ENCODE results near the gene CSRNP3.

The CSRNP3 gene

DNA sequence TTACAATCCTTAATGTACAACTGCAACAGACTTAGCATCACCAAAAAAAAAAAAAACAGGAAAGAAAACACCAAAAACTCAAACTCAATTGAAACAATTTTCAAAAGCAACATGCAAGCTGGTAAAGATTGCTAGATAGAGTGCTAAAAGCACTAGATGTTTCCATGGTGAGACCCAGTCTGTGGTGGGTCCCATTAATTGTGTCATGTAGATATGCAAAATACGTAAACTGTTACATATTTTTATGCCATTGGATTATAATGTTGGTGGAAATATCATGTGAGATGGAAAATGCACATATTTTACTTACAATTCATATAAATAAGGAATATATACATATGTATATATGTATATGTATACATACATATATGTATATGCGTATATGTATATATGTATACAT is 30.5 kb downstream of the CSRNP3 start:
- no peak for DNase-seq (ENCODE audit: low read depth, low spot score)
- H3K4me3 ChIP-seq (ENCODE audit: low read depth, low read length): no peak overlapping the region
- TF ChIP-seq, protein P1, sequence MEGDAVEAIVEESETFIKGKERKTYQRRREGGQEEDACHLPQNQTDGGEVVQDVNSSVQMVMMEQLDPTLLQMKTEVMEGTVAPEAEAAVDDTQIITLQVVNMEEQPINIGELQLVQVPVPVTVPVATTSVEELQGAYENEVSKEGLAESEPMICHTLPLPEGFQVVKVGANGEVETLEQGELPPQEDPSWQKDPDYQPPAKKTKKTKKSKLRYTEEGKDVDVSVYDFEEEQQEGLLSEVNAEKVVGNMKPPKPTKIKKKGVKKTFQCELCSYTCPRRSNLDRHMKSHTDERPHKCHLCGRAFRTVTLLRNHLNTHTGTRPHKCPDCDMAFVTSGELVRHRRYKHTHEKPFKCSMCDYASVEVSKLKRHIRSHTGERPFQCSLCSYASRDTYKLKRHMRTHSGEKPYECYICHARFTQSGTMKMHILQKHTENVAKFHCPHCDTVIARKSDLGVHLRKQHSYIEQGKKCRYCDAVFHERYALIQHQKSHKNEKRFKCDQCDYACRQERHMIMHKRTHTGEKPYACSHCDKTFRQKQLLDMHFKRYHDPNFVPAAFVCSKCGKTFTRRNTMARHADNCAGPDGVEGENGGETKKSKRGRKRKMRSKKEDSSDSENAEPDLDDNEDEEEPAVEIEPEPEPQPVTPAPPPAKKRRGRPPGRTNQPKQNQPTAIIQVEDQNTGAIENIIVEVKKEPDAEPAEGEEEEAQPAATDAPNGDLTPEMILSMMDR (IDR thresholded peaks at IDR 0.05; ENCODE audit: low read depth, low read length): no peak
- in situ Hi-C loops (cut with HindIII; ENCODE audit: low sequenced_read_pairs): no loop called here

DNA sequence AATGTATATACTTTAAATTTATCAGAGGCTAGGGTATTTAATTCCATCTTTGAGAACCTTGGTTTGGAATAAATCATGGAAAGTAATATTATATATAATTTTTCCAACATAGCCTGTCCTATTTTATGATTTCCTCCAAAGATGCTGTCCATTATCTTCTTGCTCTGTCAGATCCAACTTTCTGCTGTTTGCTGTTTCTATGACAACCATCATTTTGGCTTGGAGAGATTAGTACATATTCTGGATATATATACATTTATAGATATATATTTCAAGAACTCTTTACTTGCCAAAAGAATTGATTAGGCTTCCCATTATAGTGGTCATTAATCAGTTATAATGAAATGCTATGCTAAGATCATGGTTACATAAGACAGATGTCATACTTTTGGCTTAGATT is 31.3 kb downstream of the CSRNP3 start:
- TF ChIP-seq, protein P1 (IDR thresholded peaks at IDR 0.05; ENCODE audit: low read depth, low read length): no peak
- DNase-seq (ENCODE audit: low read depth, low spot score): no peak
- in situ Hi-C loops (cut with HindIII; ENCODE audit: low sequenced_read_pairs): no loop called here
- no peak overlapping the region for H3K4me3 ChIP-seq (ENCODE audit: low read depth, low read length)

DNA sequence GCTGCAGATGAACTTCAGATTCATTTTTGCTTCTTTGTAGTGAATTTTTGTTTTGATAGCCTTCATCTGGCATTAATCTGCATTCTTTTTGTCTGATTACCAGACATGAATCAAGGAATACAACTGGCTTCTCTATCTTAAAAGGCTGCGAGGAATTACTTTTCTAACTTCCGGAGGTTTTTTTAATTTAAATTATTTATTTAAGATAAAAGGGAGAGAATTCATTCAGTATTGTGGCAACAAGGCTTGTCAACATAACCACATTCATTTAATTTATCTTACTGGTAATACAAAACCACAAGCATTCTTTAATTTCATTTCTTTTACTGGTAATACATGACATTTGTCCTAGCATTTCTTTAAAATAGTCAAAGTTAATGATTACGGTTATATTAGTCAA is 36.0 kb downstream of the CSRNP3 start:
- no peak for DNase-seq (ENCODE audit: low read depth, low spot score)
- in situ Hi-C loops (cut with HindIII; ENCODE audit: low sequenced_read_pairs): no loop called here
- H3K4me3 ChIP-seq (ENCODE audit: low read depth, low read length): no peak overlapping the region
- TF ChIP-seq, protein P1 (IDR thresholded peaks at IDR 0.05; ENCODE audit: low read depth, low read length): no peak

DNA sequence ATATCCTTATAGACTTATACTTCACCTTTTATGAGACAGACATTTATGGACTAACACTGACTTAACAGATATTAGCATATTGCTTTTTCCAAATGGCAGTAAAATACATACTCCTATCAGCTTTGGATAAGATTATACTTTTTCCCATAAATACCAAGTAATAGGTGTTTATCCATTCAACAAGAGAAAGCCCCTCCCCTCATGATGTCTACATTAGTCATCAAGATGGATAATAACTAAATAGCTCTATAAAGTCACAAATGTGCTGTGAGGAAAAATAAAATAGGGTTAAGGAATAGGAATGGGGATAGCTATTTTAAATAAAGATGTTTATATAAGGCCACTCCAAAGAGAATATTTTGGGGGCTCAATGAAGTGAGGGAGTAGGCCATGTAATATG is 39.4 kb downstream of the CSRNP3 start:
- in situ Hi-C loops (cut with HindIII; ENCODE audit: low sequenced_read_pairs): no loop called here
- no peak for DNase-seq (ENCODE audit: low read depth, low spot score)
- no peak overlapping the region for H3K4me3 ChIP-seq (ENCODE audit: low read depth, low read length)
- TF ChIP-seq, protein P1 (IDR thresholded peaks at IDR 0.05; ENCODE audit: low read depth, low read length): no peak

DNA sequence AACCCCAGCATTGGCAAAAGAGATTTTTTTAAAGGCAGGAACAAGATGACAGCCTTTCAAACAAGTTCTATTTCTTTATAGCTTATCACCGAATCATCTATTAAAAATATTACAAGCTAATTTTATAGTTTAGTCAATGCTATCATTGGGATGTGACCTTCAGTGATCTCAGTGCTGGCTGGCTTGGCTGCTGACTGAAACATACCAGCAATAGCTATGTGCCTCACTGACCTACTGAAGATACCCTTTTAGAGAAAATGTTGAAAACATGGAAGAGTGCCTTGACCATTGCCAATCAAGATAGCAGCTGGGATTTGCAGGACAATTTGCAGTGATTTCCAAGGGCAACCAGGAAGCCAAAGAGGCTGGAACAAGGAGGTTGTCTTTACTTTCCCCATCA is 44.0 kb downstream of the CSRNP3 start:
- DNase-seq (ENCODE audit: low read depth, low spot score): no peak
- TF ChIP-seq, protein P1 (IDR thresholded peaks at IDR 0.05; ENCODE audit: low read depth, low read length): no peak
- in situ Hi-C loops (cut with HindIII; ENCODE audit: low sequenced_read_pairs): no loop called here
- H3K4me3 ChIP-seq (ENCODE audit: low read depth, low read length): no peak overlapping the region

DNA sequence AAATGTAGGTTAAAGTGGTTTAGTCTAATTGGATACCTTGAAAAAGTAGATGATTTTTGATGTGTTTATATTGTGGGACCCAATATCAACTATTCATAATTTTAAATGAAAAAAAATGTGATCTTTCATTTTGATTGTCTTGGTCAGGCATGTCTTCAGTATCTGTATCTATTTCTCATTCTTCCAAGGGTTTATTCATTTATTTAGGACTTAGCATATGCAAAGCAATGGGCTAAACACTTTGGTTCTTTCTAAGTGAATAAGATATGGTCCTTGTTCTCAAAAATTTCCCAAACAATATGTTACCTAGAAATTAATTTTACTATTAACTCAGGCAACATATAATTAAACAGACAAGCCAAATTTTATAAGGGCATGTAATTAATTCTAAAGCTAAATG is 49.1 kb downstream of the CSRNP3 start:
- DNase-seq (ENCODE audit: low read depth, low spot score): no peak
- no peak overlapping the region for H3K4me3 ChIP-seq (ENCODE audit: low read depth, low read length)
- TF ChIP-seq, protein P1 (IDR thresholded peaks at IDR 0.05; ENCODE audit: low read depth, low read length): no peak
- in situ Hi-C loops (cut with HindIII; ENCODE audit: low sequenced_read_pairs): no loop called here

DNA sequence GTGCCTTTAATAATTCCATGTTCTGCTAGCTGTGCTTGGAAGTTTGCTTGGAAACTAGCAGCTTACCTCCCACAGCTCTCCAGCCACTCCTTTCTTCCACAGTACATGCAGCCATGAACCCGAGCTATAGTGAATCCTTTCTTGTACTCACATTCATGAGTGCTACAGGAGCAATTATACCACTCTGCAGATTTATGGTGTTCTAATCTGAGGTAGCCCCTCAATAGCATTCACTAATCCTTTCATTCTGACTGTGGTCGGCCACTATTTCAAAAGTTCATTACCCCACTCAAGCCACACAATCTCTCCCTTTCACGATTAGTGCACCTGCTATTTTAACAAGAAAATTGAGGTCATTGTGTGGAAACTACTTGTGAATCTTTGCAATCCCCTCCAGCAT is 53.2 kb downstream of the CSRNP3 start:
- no peak for DNase-seq (ENCODE audit: low read depth, low spot score)
- TF ChIP-seq, protein P1 (IDR thresholded peaks at IDR 0.05; ENCODE audit: low read depth, low read length): no peak
- in situ Hi-C loops (cut with HindIII; ENCODE audit: low sequenced_read_pairs): no loop called here
- no peak overlapping the region for H3K4me3 ChIP-seq (ENCODE audit: low read depth, low read length)

Measured in astrocyte of the spinal cord (primary cell).